ENCODE results near the gene CTCF. TPM values are rescaled to one million over a fixed set of nuclear protein-coding genes. Genes with fewer than 3 reads are reported as not detected.
A peak's percentile ranks its signal among the peaks of the same experiment; 100 is the strongest.

CTCF gene
- total and polyA plus RNA-seq, 12 donors, result 11.9 to 31.0 (median 23.8) TPM

- H3K9me3 ChIP-seq, result no peaks in the 10 kb centered on the region
- no peak overlapping the region for H3K4me3 ChIP-seq
- H3K27me3 ChIP-seq, result no peaks in the 10 kb centered on the region
- peak overlapping the region in 6 of 10 donors; percentile 21 to 73 (median 43) for H3K27ac ChIP-seq
- 82 to 87% methylated on average over 4 of the region's 4 CpGs for WGBS, 2 donors
- DNase-seq (no peak), ATAC-seq (no peak)
- intact Hi-C loops (cut with DNase I), result loop anchor here in 4 of 10 donors (10.0 kb wide), 2 partner anchors 96 to 396 kb away; partner anchors contain the start of genes CARMIL2 (in 3 of the 4) and LCAT (in 1 of the 4)
- peaks cover 0 to 61% (median 35%) of the 10 kb centered on the region in 9 donors for H3K36me3 ChIP-seq
- TF ChIP-seq CTCF (IDR thresholded peaks at IDR 0.05), result no peak
- peaks cover 19 to 86% (median 57%) of the 10 kb centered on the region in 9 donors for H3K4me1 ChIP-seq
Observed at GRCh38 chr16:67548265-67549126, 13.8 kb upstream of the CTCF start.

DNA sequence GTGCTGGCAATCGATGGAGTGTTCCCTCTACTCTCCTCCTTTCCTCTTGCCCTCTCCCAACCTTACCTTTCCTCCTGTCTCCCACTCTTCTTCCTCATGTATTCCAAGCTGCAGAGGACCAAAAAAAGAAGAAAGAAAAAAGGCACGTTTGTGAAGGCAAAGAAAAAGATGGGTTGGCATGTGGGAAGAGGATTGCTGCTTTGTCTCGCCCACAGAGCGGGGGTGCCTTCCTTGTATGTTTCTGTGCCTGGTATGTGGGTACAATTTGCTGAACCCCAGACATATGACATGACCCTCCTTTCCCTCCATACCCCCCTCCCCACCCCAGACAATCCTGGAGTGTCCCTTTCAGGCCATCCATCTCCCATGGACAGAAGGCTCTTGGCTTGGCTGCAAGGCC is 13.1 kb upstream of the CTCF start:
- peaks cover 19 to 81% (median 61%) of the 10 kb centered on the region in 9 donors for H3K4me1 ChIP-seq
- no peak for TF ChIP-seq CTCF (IDR thresholded peaks at IDR 0.05)
- H3K4me3 ChIP-seq, result no peak overlapping the region
- ATAC-seq, result no peak
- peak overlapping the region in 2 of 10 donors; percentile 14 to 15 for H3K27ac ChIP-seq
- 83 to 86% methylated on average over 4 of the region's 4 CpGs for WGBS, 2 donors
- no peaks in the 10 kb centered on the region for H3K9me3 ChIP-seq
- intact Hi-C loops (cut with DNase I), result loop anchor here in 4 of 10 donors (10.0 kb wide), 2 partner anchors 96 to 396 kb away; partner anchors contain the start of genes CARMIL2 (in 3 of the 4) and LCAT (in 1 of the 4)
- H3K36me3 ChIP-seq, result peaks cover 0 to 53% (median 27%) of the 10 kb centered on the region in 9 donors
- no peak for DNase-seq
- no peaks in the 10 kb centered on the region for H3K27me3 ChIP-seq

DNA sequence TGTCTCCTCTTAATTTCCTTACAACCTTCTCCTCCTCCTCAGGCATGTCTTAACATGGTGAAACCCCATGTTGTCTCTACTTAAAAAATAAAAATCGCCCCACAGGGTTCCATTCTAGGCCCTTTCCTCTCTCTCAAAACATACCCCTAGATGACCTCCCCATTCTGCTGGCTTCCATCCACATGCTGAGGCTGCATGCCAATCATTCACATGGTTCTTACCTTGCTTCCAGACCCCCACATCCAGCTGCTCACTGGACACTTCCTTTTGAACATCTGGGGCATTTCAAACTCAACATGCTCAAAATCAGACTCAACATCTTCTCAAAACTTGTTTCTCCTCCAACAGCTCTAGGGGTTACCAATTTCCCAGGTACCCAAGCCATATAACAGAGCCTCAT is 12.4 kb upstream of the CTCF start:
- TF ChIP-seq CTCF (IDR thresholded peaks at IDR 0.05), result no peak
- H3K4me1 ChIP-seq, result peaks cover 19 to 74% (median 59%) of the 10 kb centered on the region in 9 donors
- ATAC-seq (no peak), DNase-seq (no peak)
- peaks cover 0 to 46% (median 20%) of the 10 kb centered on the region in 9 donors for H3K36me3 ChIP-seq
- intact Hi-C loops (cut with DNase I), result loop anchor here in 5 of 10 donors (10.0 kb wide), 3 partner anchors 95 to 1155 kb away; partner anchors contain the start of genes CARMIL2 (in 3 of the 5) and LCAT (in 1 of the 5)
- WGBS, 2 donors, result 36 to 53% methylated on average over 1 of the region's 1 CpG
- no peaks in the 10 kb centered on the region for H3K27me3 ChIP-seq
- H3K4me3 ChIP-seq, result no peak overlapping the region
- peak overlapping the region in 1 of 10 donors; percentile 15 for H3K27ac ChIP-seq
- H3K9me3 ChIP-seq, result no peaks in the 10 kb centered on the region

- DNase-seq (no peak), ATAC-seq (no peak)
- Histone ChIP-seq H3K36me3 (peaks cover 0 to 35% (median 9%) of the 10 kb centered on the region in 9 donors), H3K4me1 (peaks cover 18 to 68% (median 48%) of the 10 kb centered on the region in 9 donors), H3K9me3 (no peaks in the 10 kb centered on the region), H3K27ac (no peak overlapping the region), H3K4me3 (no peak overlapping the region), H3K27me3 (no peaks in the 10 kb centered on the region)
- WGBS, 2 donors, result 98% methylated on average over 2 of the region's 2 CpGs
- TF ChIP-seq CTCF (IDR thresholded peaks at IDR 0.05), result no peak
- intact Hi-C loops (cut with DNase I), result loop anchor here in 1 of 10 donors (10.0 kb wide), 1 partner anchor 1156 kb away; no protein-coding TSS in a partner anchor
Observed at GRCh38 chr16:67551091-67551490, 11.2 kb upstream of the CTCF start.
